WERI-Rb-1 (cell line): ENCODE results near the gene ADAMTS20.
A peak's percentile ranks its signal among the peaks of the same experiment; 100 is the strongest.
"Not testable (repeated sequence)": the region's sequence is repeated elsewhere in the genome, so short reads cannot be mapped to it uniquely, and the experiment has no call there.

Experiments
- DNase-seq: peaks from one replicate; pipeline ENCODE4 v3.0.0-alpha.2; 2020
- H3K27ac ChIP-seq: fragments of 250-450 bp; sonication (Bioruptor Pico); 2 replicates; pipeline ENCODE4 v1.5.1; 2020; ENCODE audit warnings: mild to moderate bottlenecking, moderate library complexity
- H3K27me3 ChIP-seq: fragments of 250-450 bp; sonication (Bioruptor Pico); 2 replicates; pipeline ENCODE4 v1.5.1; 2021; ENCODE audit warnings: mild to moderate bottlenecking, low read depth, moderate library complexity; ENCODE audit not compliant: insufficient read depth, severe bottlenecking
- H3K36me3 ChIP-seq: fragments of 250-450 bp; sonication (Bioruptor Pico); 2 replicates; pipeline ENCODE4 v1.5.1; 2020; ENCODE audit warnings: mild to moderate bottlenecking, moderate library complexity
- H3K4me3 ChIP-seq: 2 replicates; pipeline ENCODE4 v1.5.1; 2011; ENCODE audit warnings: low read depth, mild to moderate bottlenecking, control low read depth, low read length
- H3K9me3 ChIP-seq: fragments of 250-450 bp; sonication (Bioruptor Pico); 2 replicates; pipeline ENCODE4 v1.5.1; 2021; ENCODE audit warnings: mild to moderate bottlenecking, moderate library complexity; ENCODE audit not compliant: severe bottlenecking
- TF ChIP-seq, protein P1 (sequence below): IDR thresholded peaks from 2 replicates; pipeline ENCODE4 v1.5.1; 2011; ENCODE audit warnings: low read depth, mild to moderate bottlenecking, control low read depth, inconsistent platforms, low read length

ADAMTS20 gene

DNA sequence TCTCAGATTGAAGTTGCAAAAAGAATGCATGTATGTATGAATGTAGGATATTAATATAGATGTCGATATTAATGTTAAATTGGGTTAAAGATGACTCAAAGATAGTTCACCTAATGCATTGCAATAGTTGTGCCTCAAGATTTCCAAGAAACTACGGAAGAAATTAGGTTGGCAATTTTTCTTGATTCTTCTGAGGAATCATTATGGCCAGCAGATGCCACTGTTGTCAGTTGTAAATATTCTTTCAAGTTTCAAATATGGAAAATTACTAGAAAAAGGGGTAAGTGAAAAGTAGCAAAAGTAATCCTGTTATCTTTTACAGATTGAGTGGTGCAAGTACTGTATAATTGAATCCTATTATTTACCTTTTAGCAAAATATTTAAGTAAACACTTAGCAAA, 202.1 kb downstream of the ADAMTS20 start:
- DNase-seq, result no peak
- Histone ChIP-seq H3K4me3 (no peak overlapping the region), H3K27ac (no peak overlapping the region), H3K36me3 (no peaks in the 10 kb centered on the region), H3K9me3 (peaks cover 3% of the 10 kb centered on the region), H3K27me3 (no peaks in the 10 kb centered on the region)
- TF ChIP-seq, protein P1, sequence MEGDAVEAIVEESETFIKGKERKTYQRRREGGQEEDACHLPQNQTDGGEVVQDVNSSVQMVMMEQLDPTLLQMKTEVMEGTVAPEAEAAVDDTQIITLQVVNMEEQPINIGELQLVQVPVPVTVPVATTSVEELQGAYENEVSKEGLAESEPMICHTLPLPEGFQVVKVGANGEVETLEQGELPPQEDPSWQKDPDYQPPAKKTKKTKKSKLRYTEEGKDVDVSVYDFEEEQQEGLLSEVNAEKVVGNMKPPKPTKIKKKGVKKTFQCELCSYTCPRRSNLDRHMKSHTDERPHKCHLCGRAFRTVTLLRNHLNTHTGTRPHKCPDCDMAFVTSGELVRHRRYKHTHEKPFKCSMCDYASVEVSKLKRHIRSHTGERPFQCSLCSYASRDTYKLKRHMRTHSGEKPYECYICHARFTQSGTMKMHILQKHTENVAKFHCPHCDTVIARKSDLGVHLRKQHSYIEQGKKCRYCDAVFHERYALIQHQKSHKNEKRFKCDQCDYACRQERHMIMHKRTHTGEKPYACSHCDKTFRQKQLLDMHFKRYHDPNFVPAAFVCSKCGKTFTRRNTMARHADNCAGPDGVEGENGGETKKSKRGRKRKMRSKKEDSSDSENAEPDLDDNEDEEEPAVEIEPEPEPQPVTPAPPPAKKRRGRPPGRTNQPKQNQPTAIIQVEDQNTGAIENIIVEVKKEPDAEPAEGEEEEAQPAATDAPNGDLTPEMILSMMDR, result no peak

DNA sequence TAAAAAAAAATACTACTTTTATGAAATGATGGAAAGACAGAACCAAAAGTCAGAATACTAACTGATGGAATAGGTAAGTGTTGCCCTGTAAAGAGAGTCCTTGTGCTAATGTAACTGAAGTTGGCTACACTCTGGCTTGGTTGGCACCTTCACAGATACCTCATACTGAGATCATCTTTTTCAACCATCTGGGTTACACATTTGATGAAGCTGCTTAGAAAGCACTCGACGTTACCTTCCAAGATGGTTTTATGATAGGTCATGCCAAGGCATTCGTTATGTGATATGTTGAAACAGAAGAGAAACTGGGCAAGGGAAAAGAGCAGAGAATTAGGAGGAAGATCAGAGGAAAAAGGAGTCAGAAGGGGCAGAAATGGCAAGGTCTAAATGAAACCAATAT, 203.8 kb downstream of the ADAMTS20 start:
- Histone ChIP-seq H3K9me3 (peaks cover 7% of the 10 kb centered on the region), H3K36me3 (no peaks in the 10 kb centered on the region), H3K4me3 (no peak overlapping the region), H3K27me3 (no peaks in the 10 kb centered on the region), H3K27ac (no peak overlapping the region)
- TF ChIP-seq, protein P1, result no peak
- no peak for DNase-seq

DNA sequence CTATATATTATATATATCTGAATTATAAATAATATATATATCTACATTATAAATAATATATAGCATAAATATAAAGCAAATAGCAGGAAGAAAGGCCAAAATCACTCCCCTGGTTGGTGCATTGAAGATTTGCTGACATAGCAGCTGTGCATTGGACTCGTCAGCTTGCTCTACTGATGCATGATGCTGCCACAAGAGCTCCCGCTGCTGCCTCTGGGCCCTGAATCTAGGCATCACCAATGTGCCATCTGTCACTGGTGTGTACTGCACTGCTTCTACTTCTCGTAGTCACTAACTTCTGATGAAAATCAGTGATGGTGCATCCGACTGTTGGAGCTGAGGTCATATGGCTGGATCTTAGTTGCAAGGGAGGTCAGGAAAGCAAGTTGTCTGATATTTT, 205.0 kb downstream of the ADAMTS20 start:
- Histone ChIP-seq H3K27ac (no peak overlapping the region), H3K4me3 (no peak overlapping the region), H3K36me3 (no peaks in the 10 kb centered on the region), H3K9me3 (peaks cover 7% of the 10 kb centered on the region), H3K27me3 (no peaks in the 10 kb centered on the region)
- DNase-seq, result no peak
- TF ChIP-seq, protein P1, result no peak

DNA sequence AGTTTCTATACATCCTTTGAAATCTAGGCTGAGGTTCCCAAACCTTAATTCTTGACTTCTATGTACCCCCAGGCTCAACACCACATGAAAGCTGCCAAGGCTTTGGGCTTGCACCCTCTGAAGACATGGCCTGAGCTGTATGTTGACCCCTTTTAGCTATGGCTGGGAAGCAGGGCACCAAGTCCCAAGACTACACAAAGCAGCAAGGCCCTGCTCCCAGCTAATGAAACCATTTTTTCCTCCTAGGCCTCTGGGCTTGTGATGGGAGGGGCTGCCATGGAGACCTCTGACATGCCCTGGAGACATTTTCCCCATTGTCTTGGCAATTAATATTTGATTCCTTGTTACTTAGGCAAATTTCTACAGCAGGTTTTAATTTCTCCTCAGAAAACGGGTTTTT, 207.0 kb downstream of the ADAMTS20 start:
- H3K27me3 ChIP-seq, result no peaks in the 10 kb centered on the region
- TF ChIP-seq, protein P1, result no peak
- no peak for DNase-seq

DNA sequence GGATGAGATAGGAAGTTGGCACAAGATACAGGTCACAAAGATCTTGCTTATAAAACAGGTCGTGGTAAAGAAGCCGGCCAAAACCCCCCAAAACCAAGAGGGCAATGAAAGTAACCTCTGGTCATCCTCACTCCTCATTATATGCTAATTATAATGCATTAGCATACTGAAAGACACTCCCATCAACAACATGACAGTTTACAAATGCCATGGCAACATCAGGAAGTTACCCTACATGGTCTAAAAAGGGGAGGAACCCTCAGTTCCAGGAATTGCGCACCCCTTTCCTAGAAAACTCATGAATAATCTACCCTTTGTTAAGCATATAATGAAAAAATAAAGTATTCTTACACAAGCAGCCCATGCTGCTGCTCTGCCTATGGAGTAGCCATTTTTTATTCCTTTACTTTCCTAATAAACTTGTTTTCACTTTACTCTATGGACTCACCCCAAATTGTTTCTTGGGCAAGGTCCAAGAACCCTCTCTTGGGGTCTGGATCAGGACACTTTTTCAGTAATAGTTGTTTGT, 210.2 kb downstream of the ADAMTS20 start:
- not testable (repeated sequence) for H3K27me3 ChIP-seq, DNase-seq, H3K27ac ChIP-seq, H3K36me3 ChIP-seq, H3K9me3 ChIP-seq, H3K4me3 ChIP-seq

More for the DNA sequence above, 207.0 kb downstream of the ADAMTS20 start:
- no peak overlapping the region for H3K27ac ChIP-seq
- H3K4me3 ChIP-seq, result no peak overlapping the region
- H3K36me3 ChIP-seq, result no peaks in the 10 kb centered on the region
- H3K9me3 ChIP-seq, result peaks cover 7% of the 10 kb centered on the region

DNA sequence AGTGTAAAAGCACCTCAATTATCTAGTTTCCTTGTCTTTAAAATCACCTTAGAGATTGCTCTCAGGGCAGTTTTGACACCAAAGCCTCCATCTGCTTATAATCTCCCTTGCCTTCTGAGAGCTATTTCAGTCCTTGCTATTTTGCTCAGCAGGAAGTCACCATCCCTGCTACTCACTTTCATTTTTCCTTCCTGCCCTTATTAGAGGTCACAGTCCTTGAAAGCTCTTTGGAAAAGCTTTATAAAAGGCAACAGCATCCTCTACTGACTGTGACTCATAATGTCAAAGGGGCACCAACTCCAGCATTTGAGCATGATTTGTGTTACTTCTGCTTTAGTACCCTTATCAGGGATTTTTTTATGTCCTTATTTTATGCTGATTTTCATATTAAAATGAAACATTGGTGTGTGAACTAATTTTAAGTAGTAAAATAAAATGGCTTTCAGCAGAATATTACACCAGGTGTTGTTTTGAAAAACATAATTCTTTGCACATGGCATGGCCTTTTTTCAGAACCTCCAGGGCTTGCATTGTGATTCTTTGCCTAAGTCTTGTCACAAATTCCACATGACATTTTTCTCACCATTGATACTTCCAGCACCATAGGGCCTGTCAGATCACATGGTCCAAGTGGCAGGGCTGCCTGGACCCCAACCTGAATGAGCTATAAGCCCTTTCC, 213.0 kb downstream of the ADAMTS20 start:
- H3K27ac ChIP-seq, result no peak overlapping the region
- TF ChIP-seq, protein P1, result peak; percentile 71
- no peaks in the 10 kb centered on the region for H3K36me3 ChIP-seq
- no peaks in the 10 kb centered on the region for H3K27me3 ChIP-seq
- no peaks in the 10 kb centered on the region for H3K9me3 ChIP-seq
- peak; percentile 38 for DNase-seq
- no peak overlapping the region for H3K4me3 ChIP-seq
